HG02885 (cell line): ENCODE measurements around the gene CST4.
"Not testable (repeated sequence)": the region's sequence is repeated elsewhere in the genome, so short reads cannot be mapped to it uniquely, and the experiment has no call there.

Source experiments
- ATAC-seq: cut with Tn5 transposase; IDR thresholded peaks from one replicate; pipeline ENCODE4 v1.9.1; 2021; ENCODE audit warnings: mild to moderate bottlenecking; ENCODE audit not compliant: unreplicated experiment, poor library complexity

CST4 gene

DNA sequence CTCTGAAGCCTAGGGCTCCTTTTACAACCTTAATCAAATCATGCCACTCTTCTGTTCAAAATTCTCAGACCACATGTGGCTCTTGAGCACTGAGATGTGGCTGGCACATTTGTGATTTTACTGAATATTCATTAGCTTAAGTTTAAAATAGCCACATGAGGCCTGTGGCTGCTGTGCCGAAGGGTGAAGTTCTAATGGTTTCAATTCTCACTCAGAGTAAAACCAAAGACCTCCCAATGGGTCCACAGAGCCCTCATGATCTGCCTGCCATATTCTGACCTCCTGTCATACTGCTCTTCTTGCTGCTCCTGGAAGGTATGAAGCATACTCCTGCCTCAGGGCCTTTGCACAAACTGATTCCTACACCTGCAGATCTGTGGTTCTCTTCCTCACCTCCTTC, 43.3 kb downstream of the CST4 start:
- ATAC-seq: peak; percentile 53

DNA sequence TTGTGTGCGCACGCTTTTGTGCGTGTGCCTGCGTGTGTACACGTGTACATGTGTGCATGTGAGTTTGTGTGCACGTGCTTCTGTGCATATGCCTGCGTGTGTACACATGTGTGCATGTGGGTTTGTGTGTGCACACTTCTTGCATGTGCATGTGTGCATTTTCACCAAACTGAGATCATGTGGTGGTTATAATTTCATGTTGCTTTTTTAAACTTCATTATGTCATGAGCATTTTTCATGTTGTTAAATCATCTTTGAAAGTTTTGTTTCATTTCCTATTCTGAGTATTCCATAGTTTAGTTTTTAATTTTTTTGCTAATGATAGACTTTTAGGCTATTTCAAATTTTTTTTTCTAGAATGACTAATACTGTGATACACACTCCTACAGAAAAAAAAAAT, 44.7 kb downstream of the CST4 start:
- no peak for ATAC-seq

DNA sequence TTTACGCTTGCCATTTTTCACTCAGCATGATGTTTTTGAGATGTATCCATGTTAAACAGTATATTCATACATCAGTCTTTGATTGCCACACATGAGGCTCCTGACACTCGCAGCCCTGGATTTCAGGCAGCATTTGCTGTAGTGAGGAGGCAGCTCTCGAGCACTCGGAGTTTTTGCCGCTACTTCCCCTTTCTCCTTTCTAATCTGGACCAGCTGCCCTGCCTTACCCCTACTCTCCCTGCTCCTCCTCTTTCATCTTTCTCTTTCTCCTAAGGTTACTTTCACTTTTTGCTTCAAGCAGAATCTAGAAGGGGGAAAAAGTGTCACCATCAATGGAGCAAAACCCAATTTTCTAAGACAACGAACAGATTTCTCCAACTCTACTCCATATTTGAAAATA, 45.2 kb downstream of the CST4 start:
- no peak for ATAC-seq

DNA sequence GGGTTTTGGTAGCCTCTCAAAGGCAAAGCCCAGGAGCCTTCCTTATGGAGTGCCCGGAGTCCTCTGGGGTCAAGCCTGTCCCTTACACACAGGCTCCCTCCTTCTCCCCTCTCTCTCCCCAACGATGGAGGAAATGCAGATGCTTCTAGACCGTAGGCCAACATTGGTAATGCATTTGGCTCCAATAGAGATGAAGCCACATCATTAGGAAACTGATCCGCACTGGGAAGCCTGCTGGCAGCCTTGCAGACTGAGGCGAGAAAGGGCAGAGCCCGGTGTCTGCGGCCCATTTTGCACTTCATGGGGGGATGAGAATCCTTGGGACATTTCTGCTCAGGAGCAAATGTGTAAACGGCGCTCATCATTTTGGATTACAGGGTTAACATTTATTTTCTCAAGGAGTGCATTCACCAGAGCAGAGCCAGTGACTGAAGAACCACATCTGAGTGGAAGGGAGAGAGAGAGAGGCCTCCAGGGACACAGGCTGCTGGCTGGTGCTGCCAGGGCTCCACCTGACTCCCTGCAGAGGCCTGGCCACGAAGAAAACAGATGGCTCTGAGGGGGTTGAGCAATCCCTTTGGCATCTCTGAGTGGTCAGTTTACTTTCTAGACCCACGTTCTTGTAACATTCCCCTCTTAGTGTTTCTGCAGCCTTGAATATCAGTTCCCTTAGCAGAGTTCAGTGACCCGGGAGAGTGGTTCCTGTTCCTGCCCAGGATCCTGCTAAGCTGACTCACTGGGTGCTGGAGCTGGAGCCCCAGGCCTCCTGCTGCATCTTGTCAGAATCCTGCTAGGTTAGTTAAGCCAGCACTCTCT, 46.7 kb downstream of the CST4 start:
- ATAC-seq: no peak

DNA sequence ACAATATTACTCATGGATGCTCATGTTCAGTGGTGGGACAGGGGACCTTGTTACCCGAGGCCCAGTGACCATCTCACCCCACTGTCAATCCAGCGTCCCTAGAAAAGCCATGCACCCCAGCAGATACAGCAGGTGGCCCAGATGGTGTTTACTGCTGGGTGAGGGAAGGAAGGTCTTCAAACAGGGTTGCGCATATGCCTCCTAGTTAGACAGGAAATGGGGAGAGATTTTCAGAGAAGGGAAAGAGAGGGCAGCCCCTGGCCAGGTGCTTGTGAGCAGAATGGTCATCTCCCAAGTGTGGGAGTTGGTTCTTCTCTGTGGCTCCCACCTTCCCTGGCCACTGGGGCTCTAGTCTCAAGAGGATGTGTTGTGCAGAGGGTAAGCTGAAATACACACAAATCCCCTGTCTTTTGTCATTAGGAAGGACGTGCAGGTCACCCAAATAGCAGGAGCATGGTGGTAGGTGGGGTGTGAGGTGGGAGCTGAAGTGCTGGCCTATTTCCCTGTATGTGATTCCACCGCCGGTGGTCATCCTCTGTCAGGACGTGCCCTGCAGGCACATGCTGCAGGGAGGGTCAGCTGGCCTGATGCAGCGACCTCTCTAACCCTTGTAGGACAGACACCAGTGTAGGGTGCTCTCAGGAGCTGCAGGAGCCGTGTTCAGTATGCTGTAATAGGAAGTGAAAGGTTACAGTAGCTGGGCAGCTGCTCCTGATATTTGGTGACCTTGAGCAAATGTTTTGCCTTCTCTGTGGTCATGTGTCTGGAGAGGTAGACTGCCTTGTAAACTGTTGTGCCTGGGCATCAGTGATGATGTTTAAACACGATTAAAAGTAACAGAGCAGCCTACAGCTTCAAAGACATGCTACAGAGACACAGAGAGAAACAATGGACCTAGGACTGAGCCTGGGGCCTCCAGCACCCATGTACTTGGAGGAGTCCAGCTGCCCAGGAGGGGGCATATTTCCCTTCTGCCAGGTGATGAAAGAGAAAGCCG, 47.9 kb downstream of the CST4 start:
- ATAC-seq: no peak

DNA sequence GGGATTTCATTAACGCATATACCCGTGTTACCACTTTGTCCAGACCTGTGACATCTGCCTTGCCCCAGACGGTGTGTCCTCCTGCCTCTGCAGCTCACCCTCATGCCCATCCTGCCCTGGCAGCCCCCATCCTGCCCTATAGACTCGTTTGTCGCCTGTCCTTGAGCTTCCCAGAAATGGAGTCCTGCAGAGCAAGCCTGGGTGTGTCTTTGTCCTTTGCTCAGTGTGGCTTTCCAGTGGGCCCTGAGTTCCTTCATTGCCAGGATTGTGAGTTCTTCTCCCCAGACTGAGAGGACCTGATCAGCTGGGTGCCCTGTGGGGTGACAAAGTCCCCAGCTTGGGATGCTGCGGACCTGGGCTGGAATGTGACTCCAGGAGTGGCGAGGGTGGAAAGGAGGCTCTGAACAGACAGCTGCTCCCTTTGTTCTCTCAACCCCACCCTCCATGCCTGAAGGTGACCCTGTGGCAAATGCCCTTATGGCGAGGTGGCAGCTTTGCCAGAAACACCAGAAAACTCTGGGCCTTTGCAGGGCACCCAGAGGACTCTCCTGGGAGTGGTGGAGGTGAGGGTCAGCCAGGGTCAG, 48.7 kb downstream of the CST4 start:
- no peak for ATAC-seq

DNA sequence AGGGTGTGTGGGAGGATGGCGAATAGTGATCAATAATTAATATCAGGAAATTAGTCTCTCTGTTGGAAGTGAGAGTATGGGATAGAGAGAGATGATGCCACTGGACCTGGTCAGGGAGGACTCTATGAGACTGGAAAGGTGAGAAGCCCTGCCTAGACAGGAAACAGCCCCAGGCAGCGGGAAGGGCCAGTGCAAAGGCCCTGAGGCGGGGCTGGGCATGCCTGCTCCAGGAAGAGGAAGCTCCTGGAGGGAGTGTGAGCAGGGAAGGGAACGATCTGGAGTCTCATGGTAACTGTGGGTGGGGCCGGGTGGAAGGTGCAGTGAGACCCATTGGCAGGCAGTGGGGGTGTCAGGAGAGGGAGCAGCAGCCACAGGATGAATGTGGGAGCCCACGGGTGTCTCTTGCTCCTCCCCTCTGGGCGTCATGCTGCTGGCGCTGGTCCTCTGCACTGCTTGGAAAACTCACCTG, 49.3 kb downstream of the CST4 start:
- ATAC-seq: no peak

DNA sequence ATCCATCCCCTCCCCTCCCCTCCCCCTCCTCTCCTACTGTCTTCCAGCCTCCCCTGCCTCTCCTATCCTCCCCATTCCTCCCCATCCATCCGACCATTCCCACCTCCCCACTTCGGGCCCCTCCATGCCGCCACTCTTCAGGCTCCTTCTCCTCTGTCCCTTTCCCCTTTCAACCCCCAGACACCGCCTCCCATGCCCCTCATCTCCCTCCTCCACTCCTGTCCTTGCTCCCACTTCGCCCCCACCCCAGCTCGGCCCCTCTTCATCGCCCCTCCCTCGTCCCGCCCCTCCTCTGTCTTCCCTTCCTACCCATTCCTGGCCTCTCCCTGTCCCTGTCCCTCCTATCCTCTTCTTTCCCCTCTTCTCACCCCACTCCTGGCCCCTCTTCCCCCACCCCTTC, 50.5 kb downstream of the CST4 start:
- no peak for ATAC-seq

DNA sequence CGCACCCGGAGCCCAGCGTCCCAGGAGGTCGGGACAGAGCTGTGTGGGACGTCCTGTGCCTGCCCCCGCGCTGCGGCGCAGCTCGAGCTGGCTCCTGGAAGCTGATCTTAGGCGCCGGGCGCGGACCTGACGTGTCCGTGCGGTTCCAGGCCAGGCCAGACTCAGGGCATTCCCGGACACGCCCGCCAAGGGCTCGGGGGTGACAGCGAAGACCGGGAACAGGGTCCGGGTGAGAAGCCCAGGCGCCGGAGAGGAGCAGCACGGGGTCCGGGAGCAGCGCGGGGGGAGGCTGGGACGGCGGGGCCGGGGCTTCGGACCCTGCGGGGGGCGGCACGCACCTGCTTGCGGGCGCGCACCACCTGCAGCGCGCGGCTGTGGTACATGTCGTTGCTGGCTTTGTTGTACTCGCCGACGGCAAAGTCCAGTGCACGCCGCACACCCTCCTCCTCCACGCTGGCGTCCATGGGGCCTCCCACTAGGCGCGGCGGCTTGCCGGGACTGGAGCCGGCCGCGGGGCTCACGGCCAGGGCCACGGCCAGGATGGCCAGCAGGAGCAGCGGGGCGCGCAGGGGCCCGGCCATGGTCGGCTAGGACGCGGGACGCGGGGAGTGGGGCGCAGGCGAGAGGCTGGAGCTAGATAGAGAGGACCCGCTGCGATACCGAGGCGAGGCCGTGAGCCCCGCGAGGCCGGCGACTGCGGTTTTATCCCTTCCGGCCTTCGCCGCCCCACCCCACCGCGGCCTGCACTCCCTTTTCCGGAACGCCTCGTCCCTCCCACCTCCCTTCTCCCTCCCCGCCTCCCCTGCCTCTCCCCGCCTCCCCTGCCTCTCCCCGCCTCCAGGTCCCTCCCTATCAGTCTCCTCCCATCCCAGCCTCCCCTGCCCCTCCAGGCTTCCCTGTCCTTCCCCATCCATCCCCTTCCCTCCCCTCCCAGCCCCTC, 51.3 kb downstream of the CST4 start, which contains the start of gene CST3:
TSS of gene CST3 (minus strand) at position 674 of the 940 bp plus-strand sequence. CDS start at position 581, 93 bp downstream.
- ATAC-seq: peak; percentile 56

DNA sequence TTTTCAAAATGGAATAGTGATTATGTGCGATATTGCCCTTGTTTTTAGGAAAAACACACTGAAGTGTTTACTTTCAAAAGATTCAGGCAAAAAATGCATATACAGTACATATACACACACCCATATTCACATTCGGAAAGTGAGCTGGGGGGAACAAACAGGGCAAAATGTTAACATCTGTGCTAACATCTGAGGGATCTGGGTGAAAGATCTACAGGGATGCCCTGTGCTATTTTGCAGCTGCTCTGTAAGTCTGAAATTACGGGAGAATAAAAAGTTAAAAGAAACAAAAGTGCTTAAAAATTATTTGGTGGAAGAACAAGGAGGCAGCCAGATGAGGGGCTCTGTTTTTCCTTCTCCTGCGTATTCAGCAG, 51.9 kb downstream of the CST4 start:
- ATAC-seq: no peak

DNA sequence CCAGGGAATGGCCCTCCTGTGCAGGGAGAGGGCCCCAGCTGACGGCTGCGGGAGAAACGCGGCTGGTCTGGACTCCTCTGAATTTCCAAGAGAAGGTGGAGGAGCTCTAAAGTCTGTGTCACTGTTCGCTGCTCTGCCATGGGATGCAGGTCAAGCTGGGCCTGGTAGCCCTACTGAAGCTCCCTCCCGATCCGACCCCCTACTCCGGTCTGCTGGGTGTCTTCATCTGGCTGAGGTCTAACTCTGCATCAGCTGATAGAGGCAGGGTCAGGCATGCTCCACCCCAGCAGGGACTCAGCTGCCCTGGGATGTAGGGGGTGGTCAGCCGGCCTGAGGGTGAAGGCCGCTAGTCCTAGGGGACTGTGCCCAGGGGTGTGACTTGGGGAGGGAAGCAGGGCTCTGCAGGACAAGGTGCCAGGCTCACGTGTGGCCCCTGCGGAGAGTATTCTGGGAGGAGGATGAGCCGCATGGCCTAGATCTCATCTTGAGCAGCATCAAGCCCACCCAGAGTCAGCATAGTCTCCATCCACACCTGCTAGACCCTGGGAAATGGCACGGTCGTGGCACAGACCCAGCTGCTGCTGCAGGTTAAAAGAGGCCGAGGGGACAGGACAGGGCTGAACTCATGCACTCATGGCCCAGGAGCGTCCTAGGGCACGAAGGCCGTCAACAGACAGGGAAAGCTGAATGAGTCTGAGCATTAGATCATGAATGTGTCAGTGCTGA, 52.5 kb downstream of the CST4 start:
- no peak for ATAC-seq

DNA sequence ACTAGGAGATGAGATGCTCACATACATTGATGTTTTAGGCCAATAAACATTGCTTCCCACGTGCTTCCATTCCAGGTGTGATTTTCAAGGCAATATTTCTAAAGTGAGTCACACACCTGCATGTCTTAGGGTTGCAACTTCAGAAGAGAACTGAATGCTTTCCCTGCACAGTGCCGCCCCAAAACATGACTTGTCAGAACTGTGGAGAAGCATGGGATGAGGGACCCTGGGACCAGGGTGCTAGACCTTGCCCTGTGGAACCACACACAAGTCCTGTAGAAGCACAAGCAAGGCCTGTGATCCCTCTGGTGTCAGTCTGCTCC, 53.1 kb downstream of the CST4 start:
- not testable (repeated sequence) for ATAC-seq
